H9 (cell line): ENCODE measurements around the gene TMA16. TPM values are rescaled to one million over a fixed set of nuclear protein-coding genes. Genes with fewer than 3 reads are reported as not detected.

Source experiments
- DNase-seq: peaks from one replicate; pipeline ENCODE4 v3.0.0-alpha.2; 2017
- H2AFZ ChIP-seq: one replicate; pipeline ENCODE4 v1.6.1; 2013; ENCODE audit warnings: mild to moderate bottlenecking, low read length, control low read depth, moderate library complexity
- H2AK5ac ChIP-seq: 2 replicates; pipeline ENCODE4 v1.6.1; 2013; ENCODE audit warnings: low read length, control low read depth, mixed read lengths; ENCODE audit not compliant: insufficient read length
- H2BK120ac ChIP-seq: one replicate; pipeline ENCODE4 v1.6.1; 2013; ENCODE audit warnings: low read depth, mild to moderate bottlenecking, low read length, control low read depth, inconsistent platforms; ENCODE audit not compliant: poor library complexity, severe bottlenecking
- H2BK12ac ChIP-seq: 2 replicates; pipeline ENCODE4 v1.6.1; 2013; ENCODE audit warnings: low read length, control low read depth, mixed read lengths, low read depth; ENCODE audit not compliant: insufficient read length
- H2BK15ac ChIP-seq: 2 replicates; pipeline ENCODE4 v1.6.1; 2013; ENCODE audit warnings: low read depth, low read length, control low read depth
- H2BK20ac ChIP-seq: one replicate; pipeline ENCODE4 v1.6.1; 2013; ENCODE audit warnings: low read depth, mild to moderate bottlenecking, low read length, control low read depth, inconsistent platforms; ENCODE audit not compliant: poor library complexity, severe bottlenecking
- H2BK5ac ChIP-seq: 2 replicates; pipeline ENCODE4 v1.6.1; 2013; ENCODE audit warnings: low read length, control low read depth, mixed read lengths; ENCODE audit not compliant: insufficient read length
- H3K14ac ChIP-seq: 2 replicates; pipeline ENCODE4 v1.6.1; 2013; ENCODE audit warnings: low read length, control low read depth; ENCODE audit not compliant: insufficient read depth
- H3K18ac ChIP-seq: 2 replicates; pipeline ENCODE4 v1.6.1; 2013; ENCODE audit warnings: low read depth, mild to moderate bottlenecking, mixed read lengths, low read length, control low read depth; ENCODE audit not compliant: insufficient read length
- H3K23ac ChIP-seq: 2 replicates; pipeline ENCODE4 v1.6.1; 2013; ENCODE audit warnings: low read length, control low read depth, mixed read lengths, low read depth; ENCODE audit not compliant: insufficient read length
- H3K23me2 ChIP-seq: 2 replicates; pipeline ENCODE4 v1.6.1; 2013; ENCODE audit warnings: low read depth, mild to moderate bottlenecking, mixed read lengths, low read length, control low read depth; ENCODE audit not compliant: insufficient read length, poor library complexity, severe bottlenecking
- H3K27ac ChIP-seq: 2 replicates; pipeline ENCODE4 v1.5.1; 2013; ENCODE audit warnings: low read length, control low read depth, mixed read lengths, low read depth; ENCODE audit not compliant: insufficient read length
- H3K27me3 ChIP-seq: 2 replicates; pipeline ENCODE4 v1.6.1; 2013; ENCODE audit warnings: low read length, control low read depth, inconsistent platforms; ENCODE audit not compliant: insufficient read depth
- H3K4ac ChIP-seq: 2 replicates; pipeline ENCODE4 v1.6.1; 2013; ENCODE audit warnings: low read depth, mild to moderate bottlenecking, control low read depth, inconsistent platforms, low read length, moderate library complexity
- H3K4me1 ChIP-seq: 2 replicates; pipeline ENCODE4 v1.6.1; 2013; ENCODE audit warnings: low read length, control low read depth, inconsistent platforms; ENCODE audit not compliant: insufficient read depth
- H3K4me2 ChIP-seq: 2 replicates; pipeline ENCODE4 v1.6.1; 2013; ENCODE audit warnings: low read length, control low read depth, mixed read lengths; ENCODE audit not compliant: insufficient read length, insufficient read depth
- H3K56ac ChIP-seq: 2 replicates; pipeline ENCODE4 v1.6.1; 2013; ENCODE audit warnings: low read depth, mild to moderate bottlenecking, mixed read lengths, low read length, control low read depth; ENCODE audit not compliant: insufficient read length
- H3K79me1 ChIP-seq: 2 replicates; pipeline ENCODE4 v1.6.1; 2013; ENCODE audit warnings: low read depth, mild to moderate bottlenecking, moderate library complexity, low read length, control low read depth, inconsistent platforms; ENCODE audit not compliant: insufficient read depth, poor library complexity, severe bottlenecking
- H3K79me2 ChIP-seq: 2 replicates; pipeline ENCODE4 v1.6.1; 2013; ENCODE audit warnings: low read length, control low read depth, inconsistent platforms; ENCODE audit not compliant: insufficient read depth
- H3K9ac ChIP-seq: 2 replicates; pipeline ENCODE4 v1.6.1; 2013; ENCODE audit warnings: low read length, control low read depth, mixed read lengths; ENCODE audit not compliant: insufficient read length; ENCODE audit errors: extremely low read depth
- H3K9me3 ChIP-seq: one replicate; pipeline ENCODE4 v1.6.1; 2013; ENCODE audit warnings: low read depth, low read length, inconsistent platforms; ENCODE audit not compliant: control insufficient read depth
- H3T11ph ChIP-seq: one replicate; pipeline ENCODE4 v1.6.1; 2013; ENCODE audit warnings: mild to moderate bottlenecking, low read length, control low read depth, inconsistent platforms
- H4K20me1 ChIP-seq: one replicate; pipeline ENCODE4 v1.6.1; 2013; ENCODE audit not compliant: control insufficient read depth, insufficient read length, insufficient read depth
- H4K5ac ChIP-seq: 2 replicates; pipeline ENCODE4 v1.6.1; 2013; ENCODE audit warnings: low read depth, mild to moderate bottlenecking, mixed read lengths, low read length, control low read depth; ENCODE audit not compliant: insufficient read length
- H4K8ac ChIP-seq: replicated peaks from 2 replicates; pipeline ENCODE4 v1.6.1; 2013; ENCODE audit warnings: low read length, control low read depth, mixed read lengths, low read depth; ENCODE audit not compliant: insufficient read length
- H4K91ac ChIP-seq: 2 replicates; pipeline ENCODE4 v1.6.1; 2013; ENCODE audit warnings: low read depth, mild to moderate bottlenecking, moderate library complexity, mixed read lengths, low read length, control low read depth; ENCODE audit not compliant: insufficient read length
- H3K27ac Mint-ChIP-seq, 3 experiments: 2 replicates in 2 of 3; 3 replicates in 1 of 3; pipeline ENCODE4 v1.8.0; 2020 to 2021; ENCODE audit warnings: mixed read lengths in 3 of 3, mild to moderate bottlenecking in 1 of 3, moderate library complexity in 1 of 3
- H3K27me3 Mint-ChIP-seq: 2 replicates; pipeline ENCODE4 v1.8.0; 2021; ENCODE audit warnings: low read depth, mild to moderate bottlenecking, moderate library complexity, mixed read lengths
- H3K36me3 Mint-ChIP-seq, 3 experiments: 2 replicates in 2 of 3; 3 replicates in 1 of 3; pipeline ENCODE4 v1.8.0; 2020 to 2021; ENCODE audit warnings: low read depth in 3 of 3, mixed read lengths in 3 of 3; ENCODE audit not compliant: insufficient read depth in 1 of 3
- H3K4me1 Mint-ChIP-seq, 2 experiments: 2 replicates each; pipeline ENCODE4 v1.8.0; 2020; ENCODE audit warnings: mixed read lengths in 2 of 2
- H3K4me3 Mint-ChIP-seq, 2 experiments: 2 replicates in 1 of 2; 3 replicates in 1 of 2; pipeline ENCODE4 v1.8.0; 2020 to 2021; ENCODE audit warnings: mild to moderate bottlenecking in 2 of 2, mixed read lengths in 2 of 2, moderate library complexity in 1 of 2
- H3K9me3 Mint-ChIP-seq, 2 experiments: 2 replicates in 1 of 2; 3 replicates in 1 of 2; pipeline ENCODE4 v1.8.0; 2020; ENCODE audit warnings: mild to moderate bottlenecking in 2 of 2, mixed read lengths in 2 of 2, moderate library complexity in 1 of 2
- WGBS: extraction: QIAGEN DNeasy Blood & Tissue Kit; methylation state at CpG from one replicate; pipeline ENCODE4 v1.1.7; 2013; ENCODE audit warnings: missing lambda C conversion rate, low lambda C conversion rate, mixed read lengths; ENCODE audit not compliant: insufficient read length; ENCODE audit errors: extremely low coverage; 5-methylcytosine and 5-hydroxymethylcytosine counted together
- total RNA-seq: library from RNA; stranded (reverse); gene quantifications from 2 replicates; pipeline ENCODE4 v1.2.1, GENCODE V29; 2021
- TF ChIP-seq, protein P1 (sequence below): fragments of 200-600 bp; sonication (generic); conservative IDR thresholded peaks from 3 replicates; pipeline ENCODE4 v1.8.0; 2021; ENCODE audit warnings: antibody characterized with exemption, mild to moderate bottlenecking

Gene TMA16
- total RNA-seq, 1 experiment from 2014 or later: 61.3 TPM

DNA sequence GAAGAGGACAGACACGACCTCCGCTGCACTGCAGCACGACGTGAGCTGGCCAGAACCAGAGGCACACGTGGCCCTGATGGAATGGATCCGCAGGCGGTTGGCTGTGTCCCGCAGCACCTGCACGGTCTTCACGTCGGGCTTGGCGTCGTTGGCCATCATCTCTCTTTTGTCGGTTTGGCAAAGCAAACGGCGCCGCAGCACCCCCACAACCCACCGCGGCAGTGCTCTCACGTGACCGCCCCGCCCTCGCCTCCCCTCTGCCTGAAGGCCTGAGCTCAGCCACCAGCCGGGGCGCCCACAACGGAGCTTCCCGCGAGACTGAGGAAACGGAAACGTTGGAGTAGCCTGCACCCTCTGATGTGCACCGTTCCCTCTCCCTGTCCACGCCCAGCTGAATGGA lies 20.9 kb upstream of the TMA16 start, which contains the start of gene TKTL2:
Gene TKTL2, minus strand, starts transcription at position 179 of the 400 bp plus-strand sequence. Its CDS starts 20 bp downstream, at position 159.
- H3K36me3 Mint-ChIP-seq: no peaks in the 10 kb centered on the region
- no peak within 1 kb of the TSS for H2BK5ac ChIP-seq
- WGBS: no CpG with 5 or more reads among the region's 32 CpGs

More for the DNA sequence above, 20.9 kb upstream of the TMA16 start, which contains the start of gene TKTL2:
- Histone ChIP-seq H2BK15ac (no peak within 1 kb of the TSS), H2AFZ (no peak within 1 kb of the TSS), H3K23me2 (no peaks in the 10 kb centered on the region), H3K27ac (no peak within 1 kb of the TSS), H2BK12ac (no peak within 1 kb of the TSS), H3K27me3 (no peaks in the 10 kb centered on the region), H3K23ac (no peak within 1 kb of the TSS), H4K20me1 (no peaks in the 10 kb centered on the region), H3K79me2 (no peaks in the 10 kb centered on the region), H3K4me2 (no peak within 1 kb of the TSS), H4K5ac (no peak within 1 kb of the TSS), H3K14ac (no peak within 1 kb of the TSS; the same call in 1 of the 2 replicates), H3T11ph (no peak within 1 kb of the TSS), H4K91ac (no peak within 1 kb of the TSS), H4K8ac (no peak within 1 kb of the TSS), H3K79me1 (no peaks in the 10 kb centered on the region), H3K4me1 (no peaks in the 10 kb centered on the region), H3K9ac (no peak within 1 kb of the TSS), H3K18ac (no peak within 1 kb of the TSS), H2BK120ac (no peak within 1 kb of the TSS), H3K4ac (no peak within 1 kb of the TSS), H3K56ac (no peak within 1 kb of the TSS), H2BK20ac (no peak within 1 kb of the TSS), H2AK5ac (no peak within 1 kb of the TSS), H3K9me3 (no peaks in the 10 kb centered on the region)
- no peak for DNase-seq
- H3K27ac Mint-ChIP-seq: no peak within 1 kb of the TSS
- H3K27me3 Mint-ChIP-seq: no peaks in the 10 kb centered on the region; the same call in none of the 2 replicates
- H3K4me1 Mint-ChIP-seq: no peaks in the 10 kb centered on the region
- no peak within 1 kb of the TSS for H3K4me3 Mint-ChIP-seq
- TF ChIP-seq, protein P1, sequence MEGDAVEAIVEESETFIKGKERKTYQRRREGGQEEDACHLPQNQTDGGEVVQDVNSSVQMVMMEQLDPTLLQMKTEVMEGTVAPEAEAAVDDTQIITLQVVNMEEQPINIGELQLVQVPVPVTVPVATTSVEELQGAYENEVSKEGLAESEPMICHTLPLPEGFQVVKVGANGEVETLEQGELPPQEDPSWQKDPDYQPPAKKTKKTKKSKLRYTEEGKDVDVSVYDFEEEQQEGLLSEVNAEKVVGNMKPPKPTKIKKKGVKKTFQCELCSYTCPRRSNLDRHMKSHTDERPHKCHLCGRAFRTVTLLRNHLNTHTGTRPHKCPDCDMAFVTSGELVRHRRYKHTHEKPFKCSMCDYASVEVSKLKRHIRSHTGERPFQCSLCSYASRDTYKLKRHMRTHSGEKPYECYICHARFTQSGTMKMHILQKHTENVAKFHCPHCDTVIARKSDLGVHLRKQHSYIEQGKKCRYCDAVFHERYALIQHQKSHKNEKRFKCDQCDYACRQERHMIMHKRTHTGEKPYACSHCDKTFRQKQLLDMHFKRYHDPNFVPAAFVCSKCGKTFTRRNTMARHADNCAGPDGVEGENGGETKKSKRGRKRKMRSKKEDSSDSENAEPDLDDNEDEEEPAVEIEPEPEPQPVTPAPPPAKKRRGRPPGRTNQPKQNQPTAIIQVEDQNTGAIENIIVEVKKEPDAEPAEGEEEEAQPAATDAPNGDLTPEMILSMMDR: no peak
- H3K9me3 Mint-ChIP-seq: no peaks in the 10 kb centered on the region
